K562 (cell line): Measurements from ENCODE around the gene SLC12A4. TPM values are rescaled to one million over a fixed set of nuclear protein-coding genes. Genes with fewer than 3 reads are reported as not detected.

Experiments
- ATAC-seq: fragments of 200-7000 bp; cut with Tn5 transposase; 3 replicates; pipeline ENCODE4 v1.9.1; 2020; ENCODE audit warnings: moderate library complexity
- BruUV-seq: library from RNA; stranded (reverse); fragments of 400-500 nt; replicated peaks from 2 replicates; lab custom pipeline; 2021; lab: Mats Ljungman, UMichigan
- CTCF ChIA-PET: fragments of 300-600 bp; formaldehyde crosslinking; extraction: SDS; loops from one replicate; lab custom pipeline; 2021; ENCODE audit warnings: low intra/inter-chr PET ratio; lab: Yijun Ruan, JAX
- POLR2A ChIA-PET: fragments of 300-600, 350-650 bp; sonication (Branson Sonifier 250); formaldehyde crosslinking; extraction: SDS; loops from one replicate; lab custom pipeline; 2021; ENCODE audit warnings: antibody characterized with exemption, inconsistent platforms; lab: Yijun Ruan, JAX
- DNase-seq, 4 experiments: peaks; one replicate each; pipeline versions ENCODE4 v3.0.0 to v3.0.0-alpha.2; 2011 to 2018; ENCODE audit warnings: low spot score in 3 of 4, mixed read lengths in 3 of 4; ENCODE audit errors: extremely low read depth in 1 of 4
- FAIRE-seq: peaks from 2 replicates; lab custom pipeline; 2011; peaks lifted over from hg19 to GRCh38; lab: Jason Lieb, UNC
- H2AFZ ChIP-seq: 2 replicates; pipeline ENCODE4 v1.6.0; 2011; ENCODE audit warnings: low read depth, low read length, control low read depth, inconsistent platforms
- H3K27ac ChIP-seq: fragments of 200-600 bp; 3 replicates; pipeline ENCODE4 v1.8.0; 2011; ENCODE audit warnings: low read depth, mild to moderate bottlenecking, control low read depth, inconsistent platforms, low read length, moderate library complexity, mixed read lengths; ENCODE audit errors: extremely low read depth
- H3K27me3 ChIP-seq, 2 experiments: fragments of 300-600 bp in 1 of 2; 2 replicates in 1 of 2; 3 replicates in 1 of 2; pipeline versions ENCODE4 v1.6.0 to v1.8.0; 2011; ENCODE audit warnings: inconsistent platforms in 2 of 2, low read length in 2 of 2, mild to moderate bottlenecking in 1 of 2, mixed read lengths in 1 of 2, moderate library complexity in 1 of 2; ENCODE audit not compliant: control insufficient read depth in 2 of 2, insufficient read depth in 2 of 2
- H3K36me3 ChIP-seq: fragments of 300-600 bp; 3 replicates; pipeline ENCODE4 v1.8.0; 2011; ENCODE audit warnings: mild to moderate bottlenecking, low read length, inconsistent platforms; ENCODE audit not compliant: control insufficient read depth, insufficient read depth
- H3K4me1 ChIP-seq, 2 experiments: fragments of 200-600 bp in 1 of 2; replicated peaks in 1 of 2; 2 replicates in 1 of 2; 3 replicates in 1 of 2; pipeline versions ENCODE4 v1.5.1 to v1.8.0; 2011; ENCODE audit warnings: inconsistent platforms in 2 of 2, low read length in 2 of 2, mild to moderate bottlenecking in 1 of 2, mixed read lengths in 1 of 2, moderate library complexity in 1 of 2; ENCODE audit not compliant: control insufficient read depth in 2 of 2, insufficient read depth in 2 of 2
- H3K4me2 ChIP-seq: 2 replicates; pipeline ENCODE4 v1.6.1; 2011; ENCODE audit warnings: low read length, control low read depth, inconsistent platforms, mixed read lengths; ENCODE audit not compliant: insufficient read depth
- H3K4me3 ChIP-seq: fragments of 200-600 bp; sonication (generic), shearing (Covaris generic); 2 replicates; pipeline ENCODE4 v1.5.1; 2016; ENCODE audit warnings: control low read depth, inconsistent platforms
- H3K79me2 ChIP-seq: fragments of 200-600 bp; 3 replicates; pipeline ENCODE4 v1.8.0; 2011; ENCODE audit warnings: low read length, inconsistent platforms; ENCODE audit not compliant: control insufficient read depth, insufficient read depth
- H3K9ac ChIP-seq, 2 experiments: 2 replicates each; pipeline versions ENCODE4 v1.6.0 to v1.6.1; 2011; ENCODE audit warnings: low read depth in 2 of 2, low read length in 2 of 2, control low read depth in 1 of 2, inconsistent platforms in 1 of 2, mild to moderate bottlenecking in 1 of 2, mixed read lengths in 1 of 2; ENCODE audit not compliant: insufficient read depth in 1 of 2
- H3K9me1 ChIP-seq: one replicate; pipeline ENCODE4 v1.6.0; 2011; ENCODE audit warnings: inconsistent platforms, mild to moderate bottlenecking, low read length, moderate library complexity; ENCODE audit not compliant: control insufficient read depth, insufficient read depth
- H3K9me3 ChIP-seq: replicated peaks from 2 replicates; pipeline ENCODE4 v1.5.1; 2011; ENCODE audit warnings: low read depth, low read length, inconsistent platforms; ENCODE audit not compliant: control insufficient read depth, insufficient read depth
- H4K20me1 ChIP-seq: replicated peaks from 2 replicates; pipeline ENCODE4 v1.6.1; 2011; ENCODE audit warnings: low read length, inconsistent platforms, mixed read lengths; ENCODE audit not compliant: control insufficient read depth, insufficient read depth
- EGR1 ChIP-seq: fragments of 450-650 bp; conservative IDR thresholded peaks from 2 replicates; pipeline ENCODE4 v1.6.1; 2017; ENCODE audit warnings: mild to moderate bottlenecking
- ERF ChIP-seq: fragments of 450-650 bp; formaldehyde crosslinking; IDR thresholded peaks from 2 replicates; pipeline ENCODE4 v1.4.0; 2020; ENCODE audit warnings: mild to moderate bottlenecking, mixed read lengths
- MAFF ChIP-seq: IDR thresholded peaks from 2 replicates; pipeline ENCODE4 v1.6.1; 2012; ENCODE audit warnings: low read length, improper control_type of control experiment
- MECOM ChIP-seq: fragments of 250-450 bp; sonication (Bioruptor Pico); IDR thresholded peaks from 2 replicates; pipeline ENCODE4 v1.8.0; 2022; ENCODE audit warnings: inconsistent platforms
- POLR2AphosphoS2 ChIP-seq: IDR thresholded peaks from 2 replicates; pipeline ENCODE4 v1.6.1; 2012; ENCODE audit warnings: low read length, improper control_type of control experiment
- RBM22 ChIP-seq: fragments of 200-400 bp; formaldehyde crosslinking; IDR thresholded peaks from 2 replicates; pipeline ENCODE4 v1.6.1; 2018; ENCODE audit warnings: low read length, low read depth; ENCODE audit not compliant: poor library complexity, severe bottlenecking
- TEAD1 ChIP-seq, 2 experiments: fragments of 450-650 bp in 1 of 2; sonication (generic) in 1 of 2; formaldehyde crosslinking; IDR thresholded peaks; 2 replicates each; pipeline versions ENCODE4 v1.4.0 to v1.8.0; 2020 to 2022; ENCODE audit warnings: mild to moderate bottlenecking in 2 of 2, missing genetic modification reagents in 1 of 2
- TEAD4 ChIP-seq, 2 experiments: sonication (generic) in 1 of 2; formaldehyde crosslinking in 1 of 2; IDR thresholded peaks; 2 replicates each; pipeline versions ENCODE4 v1.6.1 to v1.8.0; 2012 to 2022; ENCODE audit warnings: borderline replicate concordance in 1 of 2, inconsistent platforms in 1 of 2, low read length in 1 of 2, mild to moderate bottlenecking in 1 of 2, missing genetic modification reagents in 1 of 2
- ZFP1 ChIP-seq: fragments of 450-650 bp; formaldehyde crosslinking; IDR thresholded peaks from 2 replicates; pipeline ENCODE4 v1.4.0; 2020; ENCODE audit warnings: mild to moderate bottlenecking, mixed read lengths
- WGBS: fragments of 100-300 bp; shearing (Covaris generic); methylation state at CpG from one replicate; pipeline ENCODE4 v1.1.6; 2016; ENCODE audit warnings: low coverage, mixed read lengths; ENCODE audit not compliant: insufficient coverage; ENCODE audit errors: missing lambda C conversion rate; 5-methylcytosine and 5-hydroxymethylcytosine counted together
- in situ Hi-C: fragments of 300-500 bp; cut with MboI; formaldehyde crosslinking; loops from 4 replicates; pipeline ENCODE4 v1.15.0; 2018; ENCODE audit warnings: inconsistent platforms, mixed read lengths
- intact Hi-C: fragments of 100-400 bp; cut with micrococcal nuclease; formaldehyde crosslinking; loops from 2 replicates; pipeline ENCODE4 v1.14.2; 2022
- polyA plus RNA-seq, 8 experiments: library from polyadenylated mRNA; depleted of rRNA in 4 of 8; stranded (reverse) in 5 of 8; unstranded in 3 of 8; fragments of >200 nt; fragmentation: Nextera tagmentation in 2 of 8; fragmentation: Illumina TruSeq in 1 of 8; extraction: Ambion mirVana in 2 of 8; extraction: Trizol in 1 of 8; gene quantifications; 2 replicates each; pipeline versions ENCODE4 v1.2.1 to v1.2.3, GENCODE V29; 2011 to 2014; ENCODE audit warnings: inconsistent platforms in 1 of 8, missing spikeins in 1 of 8
- total RNA-seq, 7 experiments: library from RNA; depleted of rRNA in 6 of 7; stranded (reverse); fragments of >200 nt in 6 of 7; fragmentation: Illumina TruSeq in 2 of 7; extraction: Trizol in 2 of 7; gene quantifications; 2 replicates each; pipeline versions ENCODE4 v1.2.1 to v1.2.3, GENCODE V29; 2011 to 2021; ENCODE audit warnings: low replicate concordance in 1 of 7
- TF ChIP-seq, protein P1 (sequence below): fragments of 450-650 bp; IDR thresholded peaks from 2 replicates; pipeline ENCODE4 v1.6.1; 2016; ENCODE audit warnings: missing biosample characterization, missing genetic modification characterization
- TF ChIP-seq, protein P2 (sequence below), 3 experiments: IDR thresholded peaks in 2 of 3; conservative IDR thresholded peaks in 1 of 3; 2 replicates each; pipeline ENCODE4 v1.5.1; 2011 to 2012; ENCODE audit warnings: low read length in 3 of 3, mild to moderate bottlenecking in 3 of 3, control low read depth in 2 of 3, improper control_type of control experiment in 1 of 3, inconsistent platforms in 1 of 3, low read depth in 1 of 3, mixed read lengths in 1 of 3, moderate library complexity in 1 of 3; ENCODE audit not compliant: insufficient read depth in 2 of 3
- TF ChIP-seq, protein P3 (sequence below): fragments of 250-450 bp; sonication (Bioruptor Pico); IDR thresholded peaks from 2 replicates; pipeline ENCODE4 v1.8.0; 2021; ENCODE audit warnings: mild to moderate bottlenecking, moderate library complexity
- TF ChIP-seq, protein P4 (sequence below): IDR thresholded peaks from 2 replicates; pipeline ENCODE4 v1.6.1; 2014; ENCODE audit warnings: antibody characterized with exemption

Gene SLC12A4
- total and polyA plus RNA-seq, 9 of the 15 experiments (the other 6 are each of a cell fraction or from before 2014, with no cell fraction given): 0.75 to 43.5 (median 15.0) TPM

DNA sequence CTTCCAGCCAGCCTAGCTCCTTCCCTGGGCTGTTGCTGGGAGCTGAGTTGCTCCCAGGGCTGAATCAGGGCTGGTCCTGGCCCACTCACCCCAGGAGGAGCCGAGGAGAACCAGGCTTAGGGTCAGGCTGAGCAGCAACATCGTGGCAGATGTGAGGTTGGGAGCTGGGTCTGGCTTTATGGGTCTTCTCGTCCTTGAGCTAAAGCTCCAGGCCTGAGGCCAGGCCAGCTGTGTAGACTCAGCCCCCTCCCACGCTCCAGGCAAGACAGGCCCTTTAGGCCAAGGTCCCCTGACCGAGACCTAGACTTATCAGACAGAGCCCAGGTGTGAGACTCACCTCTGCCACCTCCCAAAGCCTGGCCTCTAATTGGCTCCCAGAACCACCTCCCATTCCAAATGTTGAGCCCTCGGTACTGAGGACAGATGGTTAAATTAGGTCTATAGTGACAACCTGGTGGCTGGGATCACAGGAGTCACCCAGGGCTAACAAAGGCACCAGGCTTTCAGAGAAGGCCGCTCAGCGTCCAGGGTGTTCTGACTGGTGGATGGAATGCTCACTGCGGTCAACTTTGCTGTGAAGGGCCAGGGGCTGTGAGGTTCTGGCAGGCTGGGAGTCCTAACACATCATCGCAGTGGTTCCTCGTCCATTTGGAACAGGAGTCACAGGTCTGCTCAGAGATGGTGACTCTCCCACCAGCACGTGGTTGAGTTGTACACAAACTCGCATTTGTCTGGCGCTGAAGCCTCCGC lies 36.5 kb downstream of the SLC12A4 start, which contains the start of gene CTRL:
Gene CTRL, minus strand, starts transcription at position 151 of the 750 bp plus-strand sequence. Its CDS starts 10 bp downstream, at position 141.
- 75% methylated on average over 14 of the region's 15 CpGs for WGBS
- POLR2A ChIA-PET: interaction anchor here (0.9 to 2.5 kb wide), 3 partner anchors 10 to 40 kb away, joined by 3 to 8 read pairs (median 4); no protein-coding TSS in a partner anchor
- DNase-seq (no peak), ATAC-seq (no peak), FAIRE-seq (no peak)
- no TSS peak for BruUV-seq
- H3K79me2 ChIP-seq: peaks cover 35% of the 10 kb centered on the region
- no peak within 1 kb of the TSS for H3K27ac ChIP-seq
- H3K4me2 ChIP-seq: no peak within 1 kb of the TSS
- H3K4me3 ChIP-seq: no peak within 1 kb of the TSS
- H2AFZ ChIP-seq: no peak within 1 kb of the TSS
- H3K9me1 ChIP-seq: no peaks in the 10 kb centered on the region
- in situ Hi-C loops: no loop called here
- peaks cover 24% of the 10 kb centered on the region; the same call in 2 of the 3 replicates for H3K36me3 ChIP-seq
- no peaks in the 10 kb centered on the region; the same call in 1 of the 2 replicates for H4K20me1 ChIP-seq
- CTCF ChIA-PET: no interaction called here
- intact Hi-C loops: loop anchor here (10.0 kb wide), 1 partner anchor 407 kb away; the partner anchor contains the start of gene RIPOR1
- H3K9me3 ChIP-seq: no peaks in the 10 kb centered on the region
- H3K9ac ChIP-seq: peak within 1 kb of the TSS in 1 of 2 experiments; percentile 83; a peak in 2 of 4 replicates
- H3K27me3 ChIP-seq: no peaks in the 10 kb centered on the region
- peaks cover 12 to 60% of the 10 kb centered on the region in 2 experiments; a peak in 4 of 5 replicates for H3K4me1 ChIP-seq
- TF ChIP-seq, protein P1, sequence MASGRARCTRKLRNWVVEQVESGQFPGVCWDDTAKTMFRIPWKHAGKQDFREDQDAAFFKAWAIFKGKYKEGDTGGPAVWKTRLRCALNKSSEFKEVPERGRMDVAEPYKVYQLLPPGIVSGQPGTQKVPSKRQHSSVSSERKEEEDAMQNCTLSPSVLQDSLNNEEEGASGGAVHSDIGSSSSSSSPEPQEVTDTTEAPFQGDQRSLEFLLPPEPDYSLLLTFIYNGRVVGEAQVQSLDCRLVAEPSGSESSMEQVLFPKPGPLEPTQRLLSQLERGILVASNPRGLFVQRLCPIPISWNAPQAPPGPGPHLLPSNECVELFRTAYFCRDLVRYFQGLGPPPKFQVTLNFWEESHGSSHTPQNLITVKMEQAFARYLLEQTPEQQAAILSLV (tag): no peak
- TF ChIP-seq, protein P2, sequence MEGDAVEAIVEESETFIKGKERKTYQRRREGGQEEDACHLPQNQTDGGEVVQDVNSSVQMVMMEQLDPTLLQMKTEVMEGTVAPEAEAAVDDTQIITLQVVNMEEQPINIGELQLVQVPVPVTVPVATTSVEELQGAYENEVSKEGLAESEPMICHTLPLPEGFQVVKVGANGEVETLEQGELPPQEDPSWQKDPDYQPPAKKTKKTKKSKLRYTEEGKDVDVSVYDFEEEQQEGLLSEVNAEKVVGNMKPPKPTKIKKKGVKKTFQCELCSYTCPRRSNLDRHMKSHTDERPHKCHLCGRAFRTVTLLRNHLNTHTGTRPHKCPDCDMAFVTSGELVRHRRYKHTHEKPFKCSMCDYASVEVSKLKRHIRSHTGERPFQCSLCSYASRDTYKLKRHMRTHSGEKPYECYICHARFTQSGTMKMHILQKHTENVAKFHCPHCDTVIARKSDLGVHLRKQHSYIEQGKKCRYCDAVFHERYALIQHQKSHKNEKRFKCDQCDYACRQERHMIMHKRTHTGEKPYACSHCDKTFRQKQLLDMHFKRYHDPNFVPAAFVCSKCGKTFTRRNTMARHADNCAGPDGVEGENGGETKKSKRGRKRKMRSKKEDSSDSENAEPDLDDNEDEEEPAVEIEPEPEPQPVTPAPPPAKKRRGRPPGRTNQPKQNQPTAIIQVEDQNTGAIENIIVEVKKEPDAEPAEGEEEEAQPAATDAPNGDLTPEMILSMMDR (IDR thresholded peaks at IDR 0.05 in 2 of 3, conservative IDR thresholded peaks at IDR 0.05 in 1 of 3; ENCODE audit: insufficient read depth in 2 of 3, low read depth in 1 of 3, low read length in 3 of 3): peak in 2 of 3 experiments; percentile 6 to 14; a peak in 1 of 6 replicates
- TF ChIP-seq MAFF (no peak), ERF (no peak), EGR1 (no peak), MECOM (CRISPR knock-in tag) (no peak), ZFP1 (CRISPR knock-in tag) (no peak), POLR2AphosphoS2 (no peak), TEAD1 (CRISPR knock-in tag; IDR thresholded peaks at IDR 0.05) (peak in 1 of 2 experiments; percentile 97; a peak in 2 of 4 replicates), RBM22 (no peak), TEAD4 (IDR thresholded peaks at IDR 0.05; ENCODE audit: low read length) (peak; percentile 44; the same call in 1 of the 2 replicates), TEAD4 (CRISPR knock-in tag; IDR thresholded peaks at IDR 0.05; ENCODE audit: borderline replicate concordance) (no peak)
- TF ChIP-seq, protein P3, sequence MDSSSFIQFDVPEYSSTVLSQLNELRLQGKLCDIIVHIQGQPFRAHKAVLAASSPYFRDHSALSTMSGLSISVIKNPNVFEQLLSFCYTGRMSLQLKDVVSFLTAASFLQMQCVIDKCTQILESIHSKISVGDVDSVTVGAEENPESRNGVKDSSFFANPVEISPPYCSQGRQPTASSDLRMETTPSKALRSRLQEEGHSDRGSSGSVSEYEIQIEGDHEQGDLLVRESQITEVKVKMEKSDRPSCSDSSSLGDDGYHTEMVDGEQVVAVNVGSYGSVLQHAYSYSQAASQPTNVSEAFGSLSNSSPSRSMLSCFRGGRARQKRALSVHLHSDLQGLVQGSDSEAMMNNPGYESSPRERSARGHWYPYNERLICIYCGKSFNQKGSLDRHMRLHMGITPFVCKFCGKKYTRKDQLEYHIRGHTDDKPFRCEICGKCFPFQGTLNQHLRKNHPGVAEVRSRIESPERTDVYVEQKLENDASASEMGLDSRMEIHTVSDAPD (CRISPR knock-in tag): no peak
- TF ChIP-seq, protein P4, sequence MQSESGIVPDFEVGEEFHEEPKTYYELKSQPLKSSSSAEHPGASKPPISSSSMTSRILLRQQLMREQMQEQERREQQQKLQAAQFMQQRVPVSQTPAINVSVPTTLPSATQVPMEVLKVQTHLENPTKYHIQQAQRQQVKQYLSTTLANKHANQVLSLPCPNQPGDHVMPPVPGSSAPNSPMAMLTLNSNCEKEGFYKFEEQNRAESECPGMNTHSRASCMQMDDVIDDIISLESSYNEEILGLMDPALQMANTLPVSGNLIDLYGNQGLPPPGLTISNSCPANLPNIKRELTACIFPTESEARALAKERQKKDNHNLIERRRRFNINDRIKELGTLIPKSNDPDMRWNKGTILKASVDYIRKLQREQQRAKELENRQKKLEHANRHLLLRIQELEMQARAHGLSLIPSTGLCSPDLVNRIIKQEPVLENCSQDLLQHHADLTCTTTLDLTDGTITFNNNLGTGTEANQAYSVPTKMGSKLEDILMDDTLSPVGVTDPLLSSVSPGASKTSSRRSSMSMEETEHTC: no peak
